Measurements from ENCODE around the gene JAG1.
"Not testable (repeated sequence)": the region's sequence is repeated elsewhere in the genome, so short reads cannot be mapped to it uniquely, and the experiment has no call there.

The JAG1 gene

DNA sequence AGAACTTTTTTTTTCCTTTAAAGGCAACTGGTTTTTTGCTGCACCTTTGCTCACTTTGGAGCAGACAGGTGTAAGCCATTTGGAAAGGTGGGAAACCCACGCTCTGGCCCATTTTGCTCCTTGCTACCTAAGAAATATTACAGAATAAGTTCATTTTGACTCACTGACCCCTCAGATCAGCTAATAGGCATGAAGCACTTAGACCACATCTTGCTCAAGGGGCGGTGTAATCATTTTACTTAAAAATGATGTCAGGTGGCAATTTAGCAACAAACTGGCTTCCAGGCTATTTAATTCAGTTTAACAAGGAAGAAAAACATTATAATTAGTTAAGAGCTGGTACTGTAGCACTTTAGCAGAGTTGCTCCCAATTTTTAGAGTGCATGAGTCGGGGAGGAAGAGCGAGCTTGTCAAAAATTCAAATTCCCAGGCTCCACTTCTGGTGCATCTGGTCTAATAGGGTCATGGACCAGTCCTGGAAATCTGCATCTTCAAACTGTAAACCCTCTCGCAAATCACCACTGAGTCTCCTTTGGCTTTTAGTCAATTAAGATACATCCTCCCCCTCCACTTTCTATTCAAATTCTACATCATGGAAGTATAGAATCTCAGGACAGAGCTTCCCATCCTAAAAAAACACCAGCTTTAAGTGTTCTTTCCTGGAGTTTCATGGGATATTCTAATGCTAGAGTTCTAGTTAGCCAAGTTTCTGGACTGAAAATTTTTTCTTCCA, 38.2 kb downstream of the JAG1 start:
- FAIRE-seq = no peak

DNA sequence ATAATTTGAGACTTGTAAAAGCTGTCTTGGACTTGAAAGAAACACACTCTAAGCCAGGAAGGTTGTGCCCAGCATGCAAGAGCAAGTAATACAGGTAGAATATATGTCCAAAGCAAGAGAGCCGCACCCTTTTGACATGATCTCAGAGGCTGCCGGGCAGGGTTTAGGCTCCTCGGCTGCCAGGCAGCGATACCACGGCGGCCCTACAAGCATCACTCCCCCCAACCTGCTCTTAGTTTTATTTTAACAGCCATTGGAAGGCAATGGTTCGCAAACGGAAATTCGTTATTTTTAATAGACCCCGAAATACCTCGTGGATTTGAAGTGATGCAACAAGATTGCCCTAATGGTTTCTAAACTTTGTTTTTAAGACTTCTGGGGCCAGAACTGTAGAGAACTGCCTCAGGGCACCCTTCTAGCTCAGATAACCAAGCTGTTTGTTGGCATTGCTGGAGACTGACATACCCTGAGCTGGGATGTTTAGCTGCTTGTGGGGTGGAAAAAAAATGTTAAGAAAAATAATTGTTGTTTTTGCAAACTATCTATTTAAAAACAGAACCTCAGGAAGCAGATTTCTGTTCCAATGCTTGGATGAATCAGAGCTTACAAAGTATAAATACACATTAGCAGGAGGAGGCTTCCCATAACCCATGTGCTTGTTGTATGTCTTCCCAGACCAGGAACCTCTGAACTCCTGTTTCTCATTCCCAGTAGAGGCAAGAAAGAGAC, 39.0 kb downstream of the JAG1 start:
- FAIRE-seq = no peak

DNA sequence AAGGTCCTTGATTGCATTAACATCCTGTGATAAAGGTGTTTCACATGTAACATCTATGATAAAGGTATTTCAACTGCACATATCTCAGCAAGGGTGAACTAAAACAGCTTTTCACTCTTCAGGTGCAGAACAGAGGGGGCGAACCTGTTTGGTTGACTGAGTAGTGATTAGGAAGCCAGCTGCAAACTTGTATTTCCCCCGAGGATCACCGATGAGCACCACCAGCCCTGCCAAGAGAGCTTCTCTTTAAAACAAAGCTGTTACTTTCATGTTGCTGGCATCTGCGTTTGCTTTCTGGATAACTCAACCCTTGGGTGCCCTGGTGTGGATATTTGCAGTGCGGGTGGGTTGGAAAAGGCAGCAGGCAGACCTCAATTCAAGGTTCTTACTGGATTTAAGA, 39.6 kb downstream of the JAG1 start:
- FAIRE-seq = no peak

DNA sequence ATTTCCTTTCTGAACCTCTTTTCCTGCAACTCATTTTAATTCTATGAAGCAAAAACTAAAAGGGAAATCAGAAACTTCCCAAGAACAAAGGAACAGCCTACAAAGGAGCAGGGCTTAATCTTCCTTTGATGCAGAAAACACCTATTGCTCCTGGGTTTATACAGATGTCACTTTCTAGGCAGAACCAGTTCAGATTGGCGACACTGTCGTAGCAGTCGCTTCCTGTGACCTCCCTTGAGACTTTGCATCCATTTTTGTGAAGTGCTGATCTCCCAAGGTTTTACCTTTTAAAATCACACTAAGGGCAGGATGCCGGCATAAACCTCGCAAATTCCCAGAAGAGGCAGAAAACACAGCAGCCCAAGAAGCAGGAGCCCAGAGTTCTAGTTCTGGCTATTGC, 40.1 kb downstream of the JAG1 start:
- no peak for FAIRE-seq

DNA sequence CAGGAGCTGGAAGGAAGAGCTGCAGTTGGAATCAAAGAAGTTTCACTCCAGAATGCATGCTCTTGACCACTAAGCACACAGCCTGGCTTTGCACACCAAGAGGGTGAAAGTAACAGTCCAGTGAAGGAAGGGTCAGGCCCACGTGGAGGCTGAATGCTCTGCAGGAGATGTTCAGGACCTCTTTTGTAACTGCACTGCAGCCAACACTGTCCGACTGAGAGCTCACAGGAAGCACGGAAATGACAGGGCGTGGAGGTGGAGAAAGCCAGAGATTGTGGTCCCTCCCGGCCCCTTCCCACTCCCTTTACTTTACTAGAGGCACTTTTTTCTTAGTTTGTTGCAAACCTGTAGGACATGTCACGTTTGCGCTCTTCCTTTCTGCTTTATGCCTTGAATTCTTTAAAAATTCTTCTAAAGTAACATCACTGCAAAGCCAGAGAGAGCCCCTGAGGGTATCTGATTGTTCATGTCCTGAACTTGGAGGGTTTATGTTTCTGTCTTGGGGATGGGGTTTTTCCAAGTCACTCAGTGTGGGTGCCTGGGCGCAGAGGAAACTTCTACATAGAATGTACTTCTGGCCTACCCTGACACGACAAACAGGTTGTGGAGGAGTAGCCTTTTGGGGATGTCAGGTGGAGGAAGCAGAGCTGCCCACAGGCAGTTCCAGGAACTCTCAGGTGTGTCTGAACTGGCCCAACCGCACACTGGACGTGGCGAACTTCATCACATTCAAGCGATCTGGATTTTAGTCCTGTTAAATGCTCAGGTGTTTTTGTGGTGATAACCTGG, 40.9 kb downstream of the JAG1 start:
- FAIRE-seq = no peak

DNA sequence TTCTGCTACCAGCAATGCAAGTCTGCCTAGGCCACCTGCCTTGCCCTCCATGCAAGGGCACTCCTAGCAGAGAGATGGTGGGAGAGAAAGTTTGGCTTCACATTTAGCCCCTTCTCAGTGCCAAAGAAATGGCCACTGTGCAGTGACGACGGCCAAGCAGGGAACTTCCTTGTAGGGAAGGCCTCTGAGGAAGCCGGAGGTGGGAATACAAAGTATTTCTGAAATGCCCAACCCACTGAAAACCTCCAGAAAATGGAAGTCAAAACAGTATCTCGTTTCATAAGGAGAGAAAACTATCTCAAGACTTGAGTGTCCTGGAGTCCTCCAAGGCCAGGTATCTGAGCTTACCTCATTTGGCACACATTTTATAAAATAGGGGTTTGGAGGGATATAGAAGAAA, 42.7 kb downstream of the JAG1 start:
- FAIRE-seq = no peak

DNA sequence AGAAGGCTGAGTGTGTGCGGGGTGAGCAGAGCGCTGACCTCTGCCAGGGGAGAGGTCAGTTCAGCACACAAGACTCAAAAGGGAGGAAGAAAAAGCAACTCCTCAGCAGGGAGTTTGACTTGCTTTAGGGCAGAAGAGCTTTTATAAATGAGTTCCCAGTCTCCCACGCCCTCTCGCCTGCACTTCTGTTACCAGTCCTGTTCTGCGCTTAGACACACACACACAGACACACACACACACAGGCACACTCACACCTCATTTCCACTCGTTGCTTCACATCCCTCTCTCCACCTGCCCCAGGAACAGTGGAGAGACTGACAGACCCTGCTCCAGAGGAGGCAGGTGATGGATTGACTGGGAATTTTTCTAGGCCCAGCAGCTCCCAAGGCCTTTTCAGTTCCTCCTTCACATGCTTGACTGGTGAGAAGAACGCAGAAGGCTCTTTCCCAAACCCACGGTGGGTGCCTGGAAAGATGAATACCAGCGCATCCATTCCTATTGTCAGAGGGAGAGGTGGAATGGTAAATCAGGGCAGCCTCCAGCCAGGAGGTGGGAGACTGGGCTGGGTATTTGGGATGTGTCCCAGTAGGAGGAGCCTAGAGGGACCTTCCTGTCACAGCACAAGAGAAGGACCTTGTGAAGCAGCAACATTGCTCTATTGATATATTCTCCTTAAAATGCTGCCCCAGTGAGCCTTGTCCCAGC, 43.7 kb downstream of the JAG1 start:
- no peak for FAIRE-seq

DNA sequence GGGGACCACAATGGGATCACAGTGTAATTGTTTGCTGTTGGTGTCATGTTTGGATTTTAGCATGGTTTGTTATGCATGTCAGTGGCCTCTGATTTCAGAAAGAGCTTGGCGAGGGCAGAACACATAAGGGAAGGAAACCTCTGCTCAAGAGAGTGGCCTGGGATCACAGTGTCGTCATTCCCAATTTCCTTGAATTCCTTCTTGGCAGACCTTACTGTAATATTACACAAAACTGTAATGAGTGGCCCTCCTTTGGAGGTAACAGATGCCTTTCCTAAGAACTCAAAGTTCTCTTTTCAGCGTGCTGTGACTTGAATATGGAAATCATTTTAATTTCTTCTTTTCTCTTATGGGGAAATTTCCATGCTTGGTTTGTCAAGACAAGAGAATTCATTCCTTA, 46.9 kb downstream of the JAG1 start:
- no peak for FAIRE-seq

DNA sequence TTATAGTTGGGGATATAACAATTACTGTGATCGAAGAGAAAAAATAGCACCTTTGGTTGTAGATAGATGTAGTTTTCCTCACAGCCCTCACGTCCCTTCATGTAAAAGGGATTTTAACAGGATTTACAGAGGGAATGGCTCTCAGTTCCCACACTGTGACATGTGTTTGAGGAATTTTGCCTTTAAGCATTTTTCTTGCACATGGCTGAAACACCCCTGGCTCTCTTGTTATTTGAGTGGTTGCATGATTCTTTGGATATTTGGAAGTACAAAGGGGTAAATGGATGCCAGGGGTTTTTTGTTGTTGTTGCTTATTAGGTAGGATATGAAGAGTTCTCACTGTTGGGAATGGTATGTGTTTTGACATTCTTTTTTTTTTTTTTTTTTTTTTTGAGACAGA, 48.2 kb downstream of the JAG1 start:
- FAIRE-seq = no peak

DNA sequence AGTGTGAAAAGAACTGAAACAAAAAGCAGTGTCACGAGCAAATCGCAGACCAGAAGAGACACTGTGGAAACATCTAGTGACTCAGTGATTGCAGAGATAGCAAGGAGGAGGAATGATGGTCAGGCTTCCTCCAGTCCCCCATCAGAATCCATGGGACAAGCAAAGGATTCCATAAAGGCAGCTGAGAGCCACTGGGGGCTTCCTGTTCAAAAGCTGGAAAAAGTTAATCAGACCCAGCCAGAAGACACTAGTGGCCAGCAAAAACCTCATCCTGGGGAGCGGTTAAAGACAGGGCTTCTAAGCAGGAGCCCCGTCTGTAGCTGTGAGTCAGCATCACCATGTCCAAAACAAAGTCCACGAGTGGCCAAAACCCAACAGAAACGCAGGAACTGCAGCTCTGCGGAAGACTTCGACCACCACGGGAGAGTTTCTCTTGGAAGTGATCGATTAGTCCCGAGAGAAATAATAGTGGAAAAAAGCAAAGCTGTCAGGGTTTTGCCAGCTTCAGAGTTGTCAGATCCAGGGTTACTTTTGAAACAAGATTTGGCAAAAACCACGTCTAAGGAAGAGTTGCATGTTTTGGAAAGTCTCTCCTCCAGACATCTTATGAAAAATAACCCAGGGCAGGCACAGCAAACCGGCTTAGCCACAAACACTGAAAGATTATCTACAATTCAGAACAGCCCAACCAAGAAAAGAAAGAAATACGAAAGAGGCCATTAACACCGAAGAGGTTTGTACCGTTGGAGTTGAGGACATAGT, 51.0 kb downstream of the JAG1 start:
- FAIRE-seq = no peak

DNA sequence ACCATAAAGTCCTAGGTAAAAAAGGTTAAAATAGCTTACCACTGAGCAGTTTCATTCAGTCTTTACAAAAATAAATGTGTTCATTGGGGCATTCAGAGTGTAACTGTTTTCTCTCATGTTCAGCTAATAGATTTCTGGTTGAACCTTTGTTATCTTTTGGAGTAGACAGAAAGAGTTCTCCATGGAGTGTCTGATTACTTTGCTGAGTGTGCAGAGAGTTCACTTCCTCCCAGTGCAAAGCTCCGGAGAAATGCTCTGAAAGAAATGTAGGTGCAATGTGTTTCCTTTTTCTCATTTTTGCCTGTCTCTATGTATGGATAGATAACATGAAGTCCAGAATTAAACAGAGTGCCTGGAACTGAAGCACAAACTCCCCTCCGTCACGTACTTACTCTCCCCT, 52.6 kb downstream of the JAG1 start:
- FAIRE-seq = no peak

DNA sequence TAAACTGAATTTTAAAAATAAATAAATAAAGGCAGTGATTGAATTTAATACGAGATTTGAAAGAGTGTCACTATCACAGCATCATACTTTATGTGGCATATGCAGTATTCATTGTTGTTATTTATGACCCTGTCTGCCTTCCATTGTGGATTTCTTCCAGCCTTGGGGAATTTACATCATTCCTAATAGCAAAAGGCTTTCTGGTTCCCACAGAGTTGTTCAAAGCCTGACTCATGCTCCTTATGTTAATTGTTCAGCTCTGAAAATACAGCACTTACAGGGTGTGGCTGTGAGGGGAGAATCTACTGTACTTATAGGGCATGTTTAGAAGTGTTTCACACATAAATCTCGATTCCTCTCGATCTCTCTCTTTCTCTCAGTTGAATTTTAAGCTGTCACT, 54.4 kb downstream of the JAG1 start:
- FAIRE-seq = peak; percentile 21

DNA sequence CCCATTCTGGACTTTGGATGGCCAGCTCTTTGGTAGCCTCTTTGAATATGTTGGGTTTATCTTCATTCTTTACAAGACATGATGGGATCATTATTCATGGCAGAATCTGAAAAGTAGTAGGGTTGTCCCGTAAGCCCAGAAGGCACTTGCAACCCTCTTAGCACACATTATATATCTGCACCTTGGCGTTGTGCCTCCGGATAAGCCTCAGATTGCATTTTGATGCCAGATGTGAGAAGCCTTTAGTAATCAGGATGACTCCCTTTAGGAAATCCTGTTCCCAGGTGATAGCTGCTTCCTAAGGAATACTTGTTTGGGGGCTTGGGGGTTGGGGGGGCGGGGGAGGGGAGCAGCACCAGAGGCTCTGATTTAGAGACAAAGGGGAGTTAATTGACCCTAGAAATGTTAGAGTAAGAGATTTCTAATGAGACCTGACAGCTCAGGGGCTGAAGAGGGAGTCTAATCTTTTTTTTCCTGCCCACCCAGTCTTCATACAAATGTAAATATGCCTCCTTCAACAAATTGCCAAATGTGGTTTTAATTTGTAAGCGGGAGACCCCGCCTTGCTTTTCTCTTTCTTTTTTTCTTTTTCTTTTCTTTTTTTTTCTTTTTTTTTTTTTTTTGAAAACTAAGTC, 55.1 kb downstream of the JAG1 start:
- peak; percentile 8 for FAIRE-seq

DNA sequence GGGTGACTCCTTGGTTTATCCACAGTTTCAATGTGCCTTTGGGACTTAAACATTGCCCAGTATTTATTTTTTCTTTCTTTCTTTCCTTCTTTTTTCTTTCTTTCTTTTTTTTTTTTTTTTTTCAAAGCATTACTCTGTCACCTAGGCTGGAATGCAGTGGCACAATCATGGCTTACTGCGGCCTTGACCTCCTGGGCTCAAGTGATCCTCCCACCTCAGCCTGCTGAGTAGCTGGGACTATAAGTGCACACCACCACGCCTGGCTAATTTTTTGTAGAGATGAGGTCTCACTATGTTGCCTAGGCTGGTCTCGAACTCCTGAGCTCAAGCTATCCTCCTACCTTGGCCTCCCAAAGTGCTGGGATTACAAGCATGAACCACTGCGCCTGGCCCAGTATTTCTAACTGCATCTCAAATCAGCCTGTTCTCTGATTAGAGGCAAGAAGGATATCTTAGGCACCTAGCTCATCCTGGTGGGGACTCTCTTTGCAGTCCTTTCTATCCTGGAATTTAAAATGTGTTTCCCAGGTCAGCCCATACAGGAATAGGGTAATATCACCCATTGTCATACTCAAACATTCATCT, 56.2 kb downstream of the JAG1 start:
- not testable (repeated sequence) for FAIRE-seq

DNA sequence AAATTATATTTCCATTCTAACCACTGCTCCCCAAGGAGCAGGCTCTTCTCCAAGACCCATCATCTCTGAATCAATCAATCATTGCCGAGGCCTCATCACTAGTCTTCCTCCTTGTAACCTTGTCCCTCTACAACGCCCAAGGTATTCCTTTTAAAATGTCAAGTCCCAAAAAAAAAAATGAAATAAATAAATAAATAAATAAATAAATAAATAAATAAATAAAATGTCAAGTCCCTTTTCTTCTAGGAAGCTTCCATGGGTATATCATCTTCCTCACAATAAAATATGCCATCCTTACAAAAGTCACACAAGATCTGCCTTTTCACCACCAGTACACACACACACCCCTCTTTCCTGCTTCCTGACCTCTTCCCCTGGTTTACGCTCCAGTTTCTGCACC, 57.6 kb downstream of the JAG1 start:
- FAIRE-seq = no peak

DNA sequence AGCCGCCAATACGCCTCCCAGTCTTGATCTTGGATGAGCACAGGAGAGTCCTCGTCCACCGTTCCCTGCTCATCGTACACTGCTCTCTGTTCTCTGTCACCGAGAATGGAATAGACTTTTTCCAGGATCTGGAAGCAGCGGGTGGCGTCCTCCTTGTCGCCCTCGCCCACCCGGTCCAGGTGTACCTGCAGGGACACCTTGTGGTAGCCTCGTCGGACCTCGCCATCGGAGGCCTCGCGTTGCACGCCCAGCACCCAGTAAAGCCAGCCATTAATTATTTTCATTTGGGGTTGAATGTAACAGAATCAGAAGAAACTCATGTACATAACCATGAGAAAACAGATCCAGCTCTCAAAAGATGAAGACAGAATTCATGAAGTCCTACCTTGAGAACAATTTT, 59.9 kb downstream of the JAG1 start:
- no peak for FAIRE-seq

DNA sequence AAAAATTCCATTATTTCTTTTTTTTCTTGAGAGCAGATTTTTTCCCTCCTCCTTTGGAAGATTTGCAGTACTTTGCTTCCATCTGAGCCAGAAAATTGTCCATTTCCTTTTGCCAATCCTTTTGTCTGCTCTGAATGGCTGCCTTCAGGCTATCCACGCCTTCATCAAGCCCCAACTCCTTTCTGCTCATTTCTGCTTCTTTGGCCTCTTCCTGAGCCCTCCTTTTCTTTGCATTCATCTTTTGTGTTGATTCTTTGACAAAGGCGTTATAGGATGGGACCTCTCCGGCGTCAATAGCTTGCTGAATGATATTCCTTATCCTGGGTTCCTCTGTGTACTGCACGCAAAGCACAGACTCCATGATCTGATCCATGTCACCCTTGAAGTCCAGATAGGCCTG, 60.4 kb downstream of the JAG1 start:
- FAIRE-seq = not testable (repeated sequence)

DNA sequence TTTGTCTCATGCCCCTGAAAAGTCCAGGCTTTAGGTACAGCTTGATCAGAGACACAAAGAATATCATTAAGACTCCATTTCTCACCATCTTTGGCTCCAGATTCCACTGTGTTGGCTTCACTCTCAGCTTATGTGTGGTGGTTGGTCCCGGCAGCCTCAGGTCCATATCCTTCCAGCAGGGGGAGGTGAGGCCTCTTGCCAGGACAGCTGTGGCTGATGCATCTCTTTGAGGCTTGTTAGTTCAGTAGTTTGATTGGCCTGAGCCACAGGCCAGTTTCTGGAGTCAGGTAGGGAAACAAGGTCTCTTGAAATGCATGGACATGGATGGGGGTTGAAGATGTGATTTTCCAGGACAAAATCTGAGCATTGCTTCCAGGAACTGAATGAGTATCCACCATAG, 62.4 kb downstream of the JAG1 start:
- FAIRE-seq = no peak

DNA sequence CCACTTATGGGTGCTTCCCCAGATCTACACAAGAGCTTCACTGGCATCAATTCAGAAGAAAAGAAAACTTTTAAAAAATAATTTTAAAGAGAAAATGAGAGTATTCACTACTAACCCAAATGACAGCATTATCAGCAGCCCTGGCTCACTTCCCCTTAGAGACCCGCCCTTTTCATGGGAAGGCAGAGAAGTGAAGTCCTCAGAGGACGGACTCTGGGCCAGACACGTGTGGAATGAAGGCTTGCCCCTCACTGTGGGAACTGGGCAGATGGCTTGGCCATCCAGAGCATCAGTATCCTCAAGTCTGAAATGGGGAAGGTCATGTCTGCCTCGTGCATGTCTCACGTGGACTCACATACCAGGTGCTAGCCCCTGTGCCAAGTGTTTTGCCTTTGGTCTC, 63.5 kb downstream of the JAG1 start:
- no peak for FAIRE-seq

DNA sequence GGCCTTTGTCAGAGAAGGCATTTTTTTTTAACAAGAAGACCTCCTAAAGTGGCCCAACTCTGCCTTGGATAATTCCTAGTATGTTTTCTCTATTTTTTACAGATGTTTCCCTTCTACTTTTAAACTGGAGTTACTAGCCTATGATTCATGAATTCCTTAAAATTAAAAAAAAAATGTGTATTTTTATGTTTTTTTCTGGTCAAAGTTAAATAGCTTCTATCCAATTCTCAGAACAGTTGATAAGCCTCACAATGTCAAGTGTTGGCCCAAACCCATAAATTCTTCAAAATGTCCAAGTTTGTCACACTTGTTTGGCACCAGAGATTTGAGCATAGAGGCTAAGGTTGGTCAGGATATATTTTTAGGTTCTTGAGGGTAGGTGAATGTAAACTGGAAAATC, 64.0 kb downstream of the JAG1 start:
- FAIRE-seq = no peak

DNA sequence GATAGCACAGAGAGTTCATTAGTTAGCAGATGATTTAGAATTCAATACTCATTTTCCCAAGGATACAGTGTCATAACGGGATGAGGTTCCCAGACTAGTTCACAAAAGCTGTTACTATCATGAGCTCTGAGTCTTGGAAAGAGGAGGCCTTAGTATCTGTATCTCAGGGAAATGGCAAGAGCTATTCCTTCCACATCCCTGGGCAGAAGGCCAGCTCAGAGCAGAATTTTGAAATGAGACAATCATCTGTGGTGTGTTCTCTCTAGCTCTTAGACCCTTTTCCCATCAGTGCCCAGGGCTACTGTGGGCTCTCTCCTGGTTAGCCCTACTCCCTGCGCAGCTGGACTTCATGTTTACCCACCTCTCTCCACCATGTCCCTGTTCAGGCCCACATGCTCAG, 64.5 kb downstream of the JAG1 start:
- no peak for FAIRE-seq

Data from endometrium (tissue), 2 donors.